Stimulated activated CD4-positive, alpha-beta T cell treated with anti-CD3 and anti-CD28 coated beads, Interleukin-15, amount 100 ng/mL, for 24 hours (primary cell): ENCODE data around the gene POU3F1.
"Not testable (repeated sequence)": the region's sequence is repeated elsewhere in the genome, so short reads cannot be mapped to it uniquely, and the experiment has no call there.

Experiments
- DNase-seq: peaks from one replicate; pipeline ENCODE4 v3.0.0-alpha.2; 2020

Gene POU3F1

GRCh38 chr1:38046884-38047602 lies 450 bp upstream of the POU3F1 start:
- DNase-seq = peak; percentile 87

DNA sequence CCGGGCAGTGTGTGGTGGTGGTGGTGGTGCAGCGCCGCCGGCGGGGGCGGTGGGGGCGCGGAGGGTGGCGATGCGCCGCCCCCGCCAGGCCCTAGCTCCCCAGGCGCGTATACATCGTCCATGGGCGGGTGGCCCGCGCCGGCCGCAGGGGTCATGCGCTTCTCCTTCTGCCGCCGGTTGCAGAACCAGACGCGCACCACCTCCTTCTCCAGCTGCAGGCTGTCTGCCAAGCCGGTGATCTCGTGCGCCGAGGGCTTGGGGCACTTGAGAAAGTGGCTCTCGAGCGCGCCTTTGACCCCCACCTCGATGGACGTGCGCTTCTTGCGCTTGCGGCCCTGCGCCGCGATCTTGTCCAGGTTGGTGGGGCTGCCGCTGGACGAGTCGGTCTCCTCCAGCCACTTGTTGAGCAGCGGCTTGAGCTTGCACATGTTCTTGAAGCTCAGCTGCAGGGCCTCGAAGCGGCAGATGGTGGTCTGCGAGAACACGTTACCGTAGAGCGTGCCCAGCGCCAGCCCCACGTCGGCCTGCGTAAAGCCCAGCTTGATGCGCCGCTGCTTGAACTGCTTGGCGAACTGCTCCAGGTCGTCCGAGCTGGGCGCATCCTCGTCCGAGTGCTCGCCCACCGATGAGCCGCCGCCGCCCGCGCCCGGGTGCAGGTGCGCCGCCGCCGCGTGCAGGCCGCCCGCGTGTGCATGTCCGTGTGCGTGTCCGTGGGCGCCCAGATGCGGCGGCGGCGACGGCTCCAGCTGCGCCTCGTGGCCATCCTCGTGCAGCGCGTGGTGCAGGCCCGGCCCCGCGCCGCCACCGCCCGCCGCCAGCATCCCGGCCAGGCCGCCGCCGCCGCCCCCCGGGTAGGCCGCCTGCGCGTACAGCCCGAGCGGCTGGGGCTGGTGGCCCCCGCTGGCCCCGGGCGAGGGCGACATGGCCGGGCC lies 926 bp downstream of the POU3F1 start:
- peak; percentile 38 for DNase-seq

- no peak for DNase-seq
Observed at GRCh38 chr1:38044221-38045215, 2.1 kb downstream of the POU3F1 start.

- DNase-seq = no peak
Observed at GRCh38 chr1:38043036-38043747, 3.4 kb downstream of the POU3F1 start.

DNA sequence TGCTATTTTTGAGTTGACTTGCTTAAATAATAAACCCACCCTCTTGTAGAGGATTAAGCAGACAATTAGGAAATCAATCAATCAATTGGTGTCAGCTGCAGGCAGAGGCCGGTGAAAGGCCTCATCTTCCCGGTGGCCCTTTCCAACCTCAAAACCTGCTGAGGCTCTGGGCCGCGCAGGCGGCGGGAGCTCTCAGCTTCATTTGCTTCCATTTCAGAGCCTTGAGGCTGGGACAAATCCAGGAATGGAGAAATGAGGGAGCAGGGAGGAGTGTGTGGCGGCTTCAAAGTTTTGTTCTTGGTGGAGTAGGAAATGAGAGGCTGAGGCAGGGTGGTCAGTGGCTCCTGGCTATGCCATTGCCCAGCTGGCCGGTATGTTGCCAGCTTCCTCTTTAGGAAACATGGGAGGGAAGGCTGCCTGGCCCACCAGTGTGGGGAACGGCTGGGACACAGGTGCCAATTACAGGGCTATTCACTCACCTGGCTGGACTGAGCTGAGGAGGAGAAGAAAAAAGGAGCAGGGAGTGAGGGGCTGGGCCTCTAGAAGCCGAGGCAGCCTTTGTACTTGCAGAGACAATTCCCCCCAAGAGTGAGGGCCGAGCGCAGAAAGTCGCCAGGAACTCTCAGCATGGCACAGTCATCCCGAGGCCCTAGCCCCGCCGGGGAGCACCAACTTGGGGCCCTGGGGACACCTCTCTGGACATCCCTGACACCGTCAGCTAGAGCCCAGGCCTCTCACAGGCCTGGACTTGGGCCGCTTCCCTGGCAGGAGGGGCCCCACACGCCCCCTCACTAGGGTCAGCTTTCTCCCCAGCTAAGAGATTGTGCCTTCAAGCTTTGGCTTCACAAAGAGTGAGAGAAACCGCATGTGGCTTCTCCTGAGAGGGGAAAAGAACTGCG lies 4.4 kb downstream of the POU3F1 start:
- no peak for DNase-seq

DNA sequence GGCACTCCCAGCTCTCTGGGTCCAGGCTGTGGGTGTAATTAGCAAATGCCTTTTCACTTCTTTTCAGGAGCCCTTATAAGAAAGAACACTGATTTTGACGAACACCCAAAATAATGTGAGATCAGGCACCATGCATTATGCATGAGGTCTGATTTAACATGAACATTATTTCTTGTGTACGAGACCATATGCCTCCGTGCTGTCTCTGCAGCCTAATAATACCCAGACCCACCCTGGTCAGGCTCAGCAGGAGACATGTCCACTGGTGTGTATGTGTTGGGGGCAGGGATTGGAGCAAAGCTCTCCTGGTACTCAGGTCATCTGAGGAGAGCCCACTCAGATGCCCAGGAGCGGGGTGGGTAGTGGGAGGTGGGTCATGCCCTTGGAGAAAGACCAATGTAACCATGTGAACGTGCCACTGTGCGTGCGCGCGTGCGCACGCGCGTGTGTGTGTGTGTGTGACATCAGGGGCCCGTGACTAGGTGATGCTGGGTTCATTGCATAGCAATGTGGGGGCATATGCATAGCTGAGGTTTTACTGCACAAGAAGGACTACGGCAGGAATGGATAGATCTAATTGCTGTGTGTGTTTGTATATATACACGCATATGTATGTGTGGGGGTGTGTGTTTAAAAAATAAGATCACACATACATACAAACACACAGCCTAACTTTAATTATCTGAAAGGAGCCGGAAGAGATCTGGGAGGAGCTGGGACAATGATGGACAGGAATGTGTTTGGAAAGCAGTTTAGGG lies 7.1 kb downstream of the POU3F1 start:
- DNase-seq = no peak

GRCh38 chr1:38038861-38039260 lies 7.7 kb downstream of the POU3F1 start:
- DNase-seq = no peak

DNA sequence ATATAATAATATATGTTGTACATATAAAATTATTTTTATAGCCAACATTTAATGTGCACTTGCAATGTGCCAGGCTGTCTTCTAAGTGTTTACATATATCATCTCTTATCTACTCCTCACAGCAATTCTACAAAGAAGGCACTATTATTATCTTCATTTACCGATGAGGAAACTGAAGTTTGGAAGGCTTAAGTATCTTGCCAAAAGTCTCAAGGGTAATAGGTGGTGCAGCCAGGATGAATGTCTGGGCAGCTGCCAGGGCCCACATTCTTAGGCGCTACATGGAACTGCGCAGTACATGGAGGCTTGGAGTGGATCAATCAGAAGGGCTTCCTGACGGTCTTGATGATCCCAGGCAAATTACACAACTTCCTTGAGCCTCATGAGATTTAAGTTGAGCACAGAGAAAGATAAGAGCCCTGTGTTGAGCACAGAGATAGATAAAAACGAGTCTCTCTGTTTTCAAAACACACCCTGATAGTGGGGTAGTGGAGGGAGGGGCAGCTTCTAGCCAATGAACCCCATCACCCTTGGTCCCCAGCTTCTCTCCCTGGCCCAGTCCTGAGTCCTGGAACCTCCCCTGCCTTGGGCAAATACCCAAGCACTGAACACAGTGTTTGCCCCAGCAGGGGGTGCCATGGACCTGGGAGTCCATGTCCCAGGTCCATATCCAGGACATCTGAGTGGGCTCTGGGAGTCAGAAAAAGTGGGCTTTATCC lies 9.2 kb downstream of the POU3F1 start:
- peak; percentile 29 for DNase-seq

DNA sequence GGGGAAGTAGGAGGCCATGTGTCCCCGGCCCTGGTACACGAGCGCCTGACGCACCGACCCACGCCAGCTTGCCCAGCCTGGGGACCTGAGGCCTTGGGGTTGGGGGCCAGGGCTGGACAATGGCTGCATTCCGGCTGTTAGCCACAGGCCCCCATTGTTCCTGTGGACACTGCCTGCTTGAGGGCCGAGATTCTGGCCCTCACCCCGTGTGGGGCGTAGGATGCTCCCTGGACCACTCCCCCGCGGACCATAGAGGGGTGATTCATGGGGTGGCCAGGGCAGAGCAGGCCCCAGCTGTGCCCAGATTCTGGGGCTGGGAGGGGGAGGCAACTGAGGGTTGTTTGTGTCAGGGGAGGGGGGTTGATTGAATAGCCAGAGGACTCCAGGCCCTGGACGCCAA lies 11.7 kb downstream of the POU3F1 start:
- no peak for DNase-seq

- DNase-seq = not testable (repeated sequence)
Observed at GRCh38 chr1:38032992-38033391, 13.6 kb downstream of the POU3F1 start.

- no peak for DNase-seq
Observed at GRCh38 chr1:38031513-38031866, 15.1 kb downstream of the POU3F1 start.

GRCh38 chr1:38030596-38031512 lies 15.7 kb downstream of the POU3F1 start:
- no peak for DNase-seq

DNA sequence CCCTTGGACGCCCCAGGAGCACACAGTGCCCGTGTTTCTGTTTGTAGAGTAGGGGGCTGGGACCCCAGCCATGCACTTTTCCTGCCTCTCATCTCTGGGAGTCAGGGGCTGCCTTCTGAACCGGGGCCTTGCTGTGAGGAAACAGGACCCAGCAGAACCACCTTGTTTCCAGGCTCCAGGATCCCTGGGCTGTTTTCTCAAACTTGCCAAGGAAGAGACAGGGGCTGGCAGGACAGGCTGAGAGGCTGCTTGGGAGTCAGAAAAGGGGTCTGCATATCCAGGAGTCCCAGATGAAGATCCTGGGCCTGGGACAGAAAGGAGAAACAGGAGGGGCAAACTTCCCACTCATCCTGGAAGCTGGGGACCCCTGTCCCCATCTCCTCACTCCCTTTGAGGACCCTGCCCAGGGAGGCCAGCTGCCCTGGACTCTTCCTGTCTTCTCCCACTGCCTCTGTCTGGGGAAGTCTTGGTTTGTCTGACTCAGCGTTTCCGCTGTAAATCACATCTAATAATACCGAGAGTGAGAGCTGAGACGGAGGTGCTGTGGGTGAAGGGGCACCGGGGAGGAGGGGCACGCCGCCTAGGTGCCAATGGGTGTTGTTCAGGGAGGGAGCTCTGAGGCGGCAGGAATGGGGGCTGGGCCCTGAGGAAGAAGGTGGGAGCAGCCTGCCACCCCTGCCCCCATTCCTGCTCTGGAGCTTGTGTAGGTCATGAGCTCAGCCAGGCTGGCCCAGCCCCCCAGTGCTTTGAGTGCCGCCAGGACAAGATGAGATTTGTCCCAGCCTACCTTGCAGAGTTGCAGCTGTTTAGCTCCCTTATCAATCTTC lies 16.7 kb downstream of the POU3F1 start:
- peak; percentile 88 for DNase-seq

DNA sequence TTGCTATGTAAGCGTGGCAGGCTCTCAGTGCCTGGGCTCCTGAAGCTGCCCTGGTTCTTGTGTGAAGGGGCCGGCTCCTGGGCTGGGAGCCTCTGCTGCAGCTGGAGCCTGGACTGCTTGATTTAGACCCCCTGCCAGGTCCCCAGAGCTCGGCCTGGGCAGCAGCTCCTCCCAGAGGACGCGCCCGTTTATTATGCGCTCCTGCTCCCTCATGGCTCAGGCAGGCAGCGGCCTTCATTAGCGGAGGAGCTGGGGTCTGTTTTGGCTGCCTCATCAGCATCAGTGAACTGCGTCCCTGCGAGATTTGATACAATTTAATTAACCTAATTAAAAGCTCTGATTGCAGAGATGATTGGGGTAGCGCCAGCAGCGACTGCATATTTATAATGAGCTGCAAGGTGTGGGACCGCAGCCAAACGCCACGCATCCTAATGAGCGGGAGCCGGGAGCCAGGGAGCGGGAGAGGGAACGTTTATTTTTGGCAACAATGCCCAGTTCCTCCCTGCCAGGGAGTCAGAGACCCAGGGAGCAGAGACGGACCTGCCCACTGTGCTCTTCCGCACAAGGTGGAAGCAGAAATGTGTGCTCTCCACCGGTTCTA lies 17.4 kb downstream of the POU3F1 start:
- no peak for DNase-seq

- DNase-seq = peak; percentile 25
Observed at GRCh38 chr1:38028671-38029070, 17.9 kb downstream of the POU3F1 start.

DNA sequence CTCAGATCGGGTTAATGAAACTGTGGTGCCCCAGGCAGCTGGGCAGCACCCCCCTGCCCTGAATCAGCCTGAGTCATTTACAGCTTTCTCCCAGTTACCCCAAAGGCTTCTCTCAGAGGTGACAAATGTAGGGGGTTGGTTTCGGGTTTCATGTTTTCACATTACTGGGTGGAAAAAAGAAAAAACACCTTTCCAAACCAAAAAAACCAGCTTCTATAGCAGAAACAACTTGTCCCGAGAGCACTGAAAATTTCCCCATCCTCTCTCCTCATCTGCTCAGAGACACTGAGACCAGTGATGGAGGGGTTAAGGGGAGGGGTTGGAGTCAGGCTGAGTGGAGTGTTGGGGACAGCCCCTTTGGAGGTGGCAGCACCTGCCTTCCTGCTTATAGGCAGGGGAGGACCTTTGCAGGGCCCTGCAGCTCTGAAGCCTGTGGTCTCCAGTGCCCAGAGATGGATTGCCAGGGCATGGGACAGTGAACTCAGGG lies 18.4 kb downstream of the POU3F1 start:
- peak; percentile 89 for DNase-seq
